ENCODE measurements around the gene CLASP1. TPM values are rescaled to one million over a fixed set of nuclear protein-coding genes. Genes with fewer than 3 reads are reported as not detected.

The CLASP1 gene
- total RNA-seq, 1 experiment from 2014 or later, result 45.9 TPM

GRCh38 chr2:121550669-121551068, 98.6 kb downstream of the CLASP1 start:
- Mint-ChIP-seq H3K9me3 (peaks cover 8 to 10% of the 10 kb centered on the region in 2 experiments; a peak in 4 of 5 replicates), H3K27ac (peak overlapping the region in 1 of 3 experiments; percentile 24; a peak in 2 of 7 replicates), H3K27me3 (ENCODE audit: low read depth) (no peaks in the 10 kb centered on the region), H3K36me3 (ENCODE audit: insufficient read depth in 1 of 3, low read depth in 3 of 3) (peaks cover 5 to 11% (median 9%) of the 10 kb centered on the region in 3 experiments), H3K4me1 (peaks cover 28 to 35% of the 10 kb centered on the region in 2 experiments), H3K4me3 (no peak overlapping the region)
- Histone ChIP-seq H4K5ac (ENCODE audit: insufficient read length, low read depth, low read length) (no peak overlapping the region), H2BK5ac (ENCODE audit: insufficient read length, low read length) (no peak overlapping the region), H3K27ac (ENCODE audit: insufficient read length, low read depth, low read length) (no peak overlapping the region), H2BK15ac (ENCODE audit: low read depth, low read length) (no peak overlapping the region), H3K9me3 (ENCODE audit: control insufficient read depth, low read depth, low read length) (no peaks in the 10 kb centered on the region), H3K79me2 (ENCODE audit: insufficient read depth, low read length) (peaks cover 12% of the 10 kb centered on the region; the same call in 1 of the 2 replicates), H3K4me2 (ENCODE audit: insufficient read depth, insufficient read length, low read length) (no peak overlapping the region), H3K9ac (ENCODE audit: extremely low read depth, insufficient read length, low read length) (no peak overlapping the region), H4K20me1 (ENCODE audit: control insufficient read depth, insufficient read depth, insufficient read length) (no peaks in the 10 kb centered on the region), H3K23me2 (ENCODE audit: insufficient read length, low read depth, low read length, poor library complexity, severe bottlenecking) (no peaks in the 10 kb centered on the region), H4K91ac (ENCODE audit: insufficient read length, low read depth, low read length) (no peak overlapping the region), H3K4ac (ENCODE audit: low read depth, low read length) (no peak overlapping the region), H3K56ac (ENCODE audit: insufficient read length, low read depth, low read length) (no peak overlapping the region), H3K4me1 (ENCODE audit: insufficient read depth, low read length) (no peaks in the 10 kb centered on the region; the same call in 1 of the 2 replicates), H4K8ac (replicated peaks; ENCODE audit: insufficient read length, low read depth, low read length) (no peak overlapping the region), H3K23ac (ENCODE audit: insufficient read length, low read depth, low read length) (no peak overlapping the region), H2AK5ac (ENCODE audit: insufficient read length, low read length) (no peak overlapping the region), H2BK120ac (ENCODE audit: low read depth, low read length, poor library complexity, severe bottlenecking) (no peak overlapping the region), H2BK12ac (ENCODE audit: insufficient read length, low read depth, low read length) (no peak overlapping the region), H3K18ac (ENCODE audit: insufficient read length, low read depth, low read length) (no peak overlapping the region), H2BK20ac (ENCODE audit: low read depth, low read length, poor library complexity, severe bottlenecking) (no peak overlapping the region), H3T11ph (ENCODE audit: low read length) (no peak overlapping the region), H3K79me1 (ENCODE audit: insufficient read depth, low read depth, low read length, poor library complexity, severe bottlenecking) (peaks cover 11% of the 10 kb centered on the region), H2AFZ (ENCODE audit: low read length) (no peak overlapping the region), H3K27me3 (ENCODE audit: insufficient read depth, low read length) (no peaks in the 10 kb centered on the region), H3K14ac (ENCODE audit: insufficient read depth, low read length) (no peak overlapping the region)
- DNase-seq, result no peak
- no peak for TF ChIP-seq CTCF (conservative IDR thresholded peaks at IDR 0.05)
- no CpG with 5 or more reads among the region's 2 CpGs for WGBS (ENCODE audit: extremely low coverage, insufficient read length, low lambda C conversion rate)

Data from H9 (cell line).